Nephron (organoid): ENCODE measurements around the gene PRG2.

ENCODE experiments used
- H3K27ac Mint-ChIP-seq, 3 experiments: 2 replicates each; pipeline ENCODE4 v1.8.0; 2020; ENCODE audit warnings: mixed read lengths in 3 of 3, mild to moderate bottlenecking in 2 of 3, moderate library complexity in 1 of 3
- H3K27me3 Mint-ChIP-seq: 2 replicates; pipeline ENCODE4 v1.8.0; 2021; ENCODE audit warnings: low read depth, mild to moderate bottlenecking, moderate library complexity, mixed read lengths
- H3K36me3 Mint-ChIP-seq: 2 replicates; pipeline ENCODE4 v1.8.0; 2020; ENCODE audit warnings: low read depth, mixed read lengths
- H3K4me1 Mint-ChIP-seq: 2 replicates; pipeline ENCODE4 v1.8.0; 2020; ENCODE audit warnings: mixed read lengths
- H3K4me3 Mint-ChIP-seq, 3 experiments: 2 replicates each; pipeline ENCODE4 v1.8.0; 2020; ENCODE audit warnings: mild to moderate bottlenecking in 3 of 3, mixed read lengths in 3 of 3, moderate library complexity in 2 of 3
- H3K9me3 Mint-ChIP-seq: 2 replicates; pipeline ENCODE4 v1.8.0; 2020; ENCODE audit warnings: mixed read lengths
- TF ChIP-seq, protein P1 (sequence below), 3 experiments: fragments of 200-600 bp; sonication (generic); IDR thresholded peaks; one replicate each; pipeline ENCODE4 v1.5.0; 2021; ENCODE audit warnings: antibody characterized with exemption in 3 of 3; ENCODE audit not compliant: unreplicated experiment in 3 of 3

PRG2 gene

GRCh38 chr11:57359396-57359795 is 31.1 kb downstream of the PRG2 start:
- H3K4me1 Mint-ChIP-seq, result peaks cover 29% of the 10 kb centered on the region
- peaks cover 13% of the 10 kb centered on the region for H3K27me3 Mint-ChIP-seq
- H3K9me3 Mint-ChIP-seq, result no peaks in the 10 kb centered on the region
- no peak overlapping the region for H3K27ac Mint-ChIP-seq
- H3K36me3 Mint-ChIP-seq, result no peaks in the 10 kb centered on the region
- no peak overlapping the region for H3K4me3 Mint-ChIP-seq
- TF ChIP-seq, protein P1, sequence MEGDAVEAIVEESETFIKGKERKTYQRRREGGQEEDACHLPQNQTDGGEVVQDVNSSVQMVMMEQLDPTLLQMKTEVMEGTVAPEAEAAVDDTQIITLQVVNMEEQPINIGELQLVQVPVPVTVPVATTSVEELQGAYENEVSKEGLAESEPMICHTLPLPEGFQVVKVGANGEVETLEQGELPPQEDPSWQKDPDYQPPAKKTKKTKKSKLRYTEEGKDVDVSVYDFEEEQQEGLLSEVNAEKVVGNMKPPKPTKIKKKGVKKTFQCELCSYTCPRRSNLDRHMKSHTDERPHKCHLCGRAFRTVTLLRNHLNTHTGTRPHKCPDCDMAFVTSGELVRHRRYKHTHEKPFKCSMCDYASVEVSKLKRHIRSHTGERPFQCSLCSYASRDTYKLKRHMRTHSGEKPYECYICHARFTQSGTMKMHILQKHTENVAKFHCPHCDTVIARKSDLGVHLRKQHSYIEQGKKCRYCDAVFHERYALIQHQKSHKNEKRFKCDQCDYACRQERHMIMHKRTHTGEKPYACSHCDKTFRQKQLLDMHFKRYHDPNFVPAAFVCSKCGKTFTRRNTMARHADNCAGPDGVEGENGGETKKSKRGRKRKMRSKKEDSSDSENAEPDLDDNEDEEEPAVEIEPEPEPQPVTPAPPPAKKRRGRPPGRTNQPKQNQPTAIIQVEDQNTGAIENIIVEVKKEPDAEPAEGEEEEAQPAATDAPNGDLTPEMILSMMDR (IDR thresholded peaks at IDR 0.05; ENCODE audit: unreplicated experiment in 3 of 3), result no peak

DNA sequence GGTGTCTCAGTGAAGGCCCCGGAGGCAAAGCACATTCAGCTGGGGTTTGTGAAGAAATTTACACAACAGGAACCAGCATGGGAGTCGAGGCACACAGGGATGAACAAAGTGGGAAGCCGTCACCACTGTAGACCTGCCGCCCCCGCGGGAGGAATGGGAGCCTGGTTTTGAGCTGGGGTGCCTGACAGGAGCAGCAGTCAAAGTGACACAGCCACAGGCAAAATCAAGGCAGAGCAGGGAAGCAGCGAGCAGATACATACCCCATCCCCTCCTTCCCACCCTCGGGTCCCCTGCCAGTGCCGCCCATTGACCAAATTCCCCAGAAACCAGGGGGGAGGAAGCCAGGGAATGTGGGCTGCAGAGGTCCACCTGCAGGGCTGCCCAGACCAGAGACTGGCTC is 31.5 kb downstream of the PRG2 start:
- H3K36me3 Mint-ChIP-seq, result no peaks in the 10 kb centered on the region
- H3K9me3 Mint-ChIP-seq, result no peaks in the 10 kb centered on the region
- H3K4me1 Mint-ChIP-seq, result peaks cover 33% of the 10 kb centered on the region
- TF ChIP-seq, protein P1 (IDR thresholded peaks at IDR 0.05; ENCODE audit: unreplicated experiment in 3 of 3), result no peak
- H3K27ac Mint-ChIP-seq, result peak overlapping the region in 1 of 3 experiments; percentile 62
- peak overlapping the region in 1 of 3 experiments; percentile 25 for H3K4me3 Mint-ChIP-seq
- peaks cover 15% of the 10 kb centered on the region for H3K27me3 Mint-ChIP-seq

DNA sequence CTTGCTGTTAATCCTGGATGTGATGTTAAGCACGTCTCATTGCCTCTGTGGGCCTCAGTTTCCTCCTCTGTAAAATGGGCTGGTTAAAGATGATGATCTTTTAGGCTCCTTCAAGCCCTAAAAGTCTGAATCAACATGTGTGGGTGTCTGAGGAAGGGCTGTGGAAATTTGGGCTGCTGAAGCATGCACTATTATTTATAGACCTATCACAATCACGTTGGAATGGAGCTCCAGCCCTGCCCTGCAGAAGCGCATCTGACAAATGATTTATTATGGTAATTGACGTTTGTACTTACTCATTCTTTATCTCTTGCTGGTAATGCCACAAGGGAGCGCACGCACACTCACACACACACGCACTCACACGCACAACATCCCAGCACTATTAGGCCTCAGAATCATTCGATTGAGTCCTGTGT is 31.9 kb downstream of the PRG2 start:
- Mint-ChIP-seq H3K27me3 (peaks cover 15% of the 10 kb centered on the region), H3K9me3 (no peaks in the 10 kb centered on the region), H3K4me1 (peaks cover 37% of the 10 kb centered on the region), H3K27ac (peak overlapping the region in 1 of 3 experiments; percentile 62), H3K4me3 (peak overlapping the region in 1 of 3 experiments; percentile 25), H3K36me3 (no peaks in the 10 kb centered on the region)
- TF ChIP-seq, protein P1 (IDR thresholded peaks at IDR 0.05; ENCODE audit: unreplicated experiment in 3 of 3), result no peak

DNA sequence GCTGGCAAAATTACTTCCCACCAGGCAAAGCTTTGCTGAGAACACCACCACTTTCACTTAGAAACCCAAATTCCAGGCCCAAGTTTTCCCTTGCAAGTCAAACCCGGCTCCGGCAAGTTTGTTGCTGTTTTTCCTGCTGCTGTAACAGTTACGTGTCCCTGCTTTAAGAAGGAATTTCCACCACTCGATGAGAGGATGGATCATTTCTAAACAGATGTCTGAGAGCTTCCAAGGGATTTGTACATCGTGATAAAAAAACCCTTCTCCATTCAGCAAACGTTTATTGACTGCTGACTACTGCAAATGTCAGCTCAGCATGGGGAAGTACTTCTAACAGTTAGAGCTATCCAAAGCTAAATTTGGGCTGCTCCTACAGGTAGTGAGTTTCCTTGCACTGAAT is 32.6 kb downstream of the PRG2 start:
- Mint-ChIP-seq H3K4me1 (peaks cover 44% of the 10 kb centered on the region), H3K4me3 (no peak overlapping the region), H3K36me3 (no peaks in the 10 kb centered on the region), H3K27ac (peak overlapping the region in 1 of 3 experiments; percentile 4), H3K9me3 (no peaks in the 10 kb centered on the region), H3K27me3 (peaks cover 15% of the 10 kb centered on the region)
- TF ChIP-seq, protein P1 (IDR thresholded peaks at IDR 0.05; ENCODE audit: unreplicated experiment in 3 of 3), result no peak

- H3K27me3 Mint-ChIP-seq, result peaks cover 18% of the 10 kb centered on the region
- H3K4me3 Mint-ChIP-seq, result no peak overlapping the region
- TF ChIP-seq, protein P1 (IDR thresholded peaks at IDR 0.05; ENCODE audit: unreplicated experiment in 3 of 3), result no peak
- H3K27ac Mint-ChIP-seq, result no peak overlapping the region
- peaks cover 44% of the 10 kb centered on the region for H3K4me1 Mint-ChIP-seq
- H3K36me3 Mint-ChIP-seq, result no peaks in the 10 kb centered on the region
- H3K9me3 Mint-ChIP-seq, result no peaks in the 10 kb centered on the region
These were observed 33.1 kb downstream of the PRG2 start for GRCh38 chr11:57357310-57357709.

GRCh38 chr11:57356268-57356667 is 34.2 kb downstream of the PRG2 start:
- Mint-ChIP-seq H3K36me3 (peaks cover 4% of the 10 kb centered on the region), H3K4me3 (no peak overlapping the region), H3K27me3 (peaks cover 18% of the 10 kb centered on the region), H3K4me1 (peaks cover 44% of the 10 kb centered on the region), H3K27ac (no peak overlapping the region), H3K9me3 (peaks cover 3% of the 10 kb centered on the region)
- TF ChIP-seq, protein P1 (IDR thresholded peaks at IDR 0.05; ENCODE audit: unreplicated experiment in 3 of 3), result no peak
